ENCODE measurements around the gene ZNF275.
"Not testable (repeated sequence)": the region's sequence is repeated elsewhere in the genome, so short reads cannot be mapped to it uniquely, and the experiment has no call there.

ZNF275 gene

DNA sequence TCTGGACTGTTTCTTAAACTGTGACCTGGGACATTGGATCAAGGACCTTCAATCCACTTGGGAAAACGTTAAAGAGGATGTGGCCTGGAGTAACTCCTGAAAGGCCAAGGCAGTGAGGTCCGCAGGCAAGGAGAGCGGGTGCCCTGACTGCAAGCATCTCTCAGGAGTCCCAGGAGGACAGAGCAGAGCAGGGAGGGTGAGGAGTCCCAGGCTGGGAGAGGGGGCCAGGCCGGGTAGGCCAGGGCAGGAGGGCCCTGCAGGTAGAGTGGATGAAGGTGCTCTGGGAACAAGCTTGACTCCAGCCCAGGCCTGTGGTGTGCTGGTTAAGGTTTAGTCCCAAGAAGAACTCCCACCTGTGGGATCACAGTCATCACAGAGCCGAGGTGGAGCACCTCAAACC, 53.4 kb downstream of the ZNF275 start:
- ATAC-seq (replicated peaks; ENCODE audit: extremely low read depth, poor library complexity, severe bottlenecking) (no peak), DNase-seq (ENCODE audit: low spot score in 2 of 2) (no peak)
- Mint-ChIP-seq H3K4me1 (no peaks in the 10 kb centered on the region), H3K9me3 (no peaks in the 10 kb centered on the region), H3K4me3 (no peak overlapping the region), H3K27me3 (no peaks in the 10 kb centered on the region), H3K36me3 (ENCODE audit: insufficient read depth) (no peaks in the 10 kb centered on the region), H3K27ac (ENCODE audit: low read depth) (no peak overlapping the region)

DNA sequence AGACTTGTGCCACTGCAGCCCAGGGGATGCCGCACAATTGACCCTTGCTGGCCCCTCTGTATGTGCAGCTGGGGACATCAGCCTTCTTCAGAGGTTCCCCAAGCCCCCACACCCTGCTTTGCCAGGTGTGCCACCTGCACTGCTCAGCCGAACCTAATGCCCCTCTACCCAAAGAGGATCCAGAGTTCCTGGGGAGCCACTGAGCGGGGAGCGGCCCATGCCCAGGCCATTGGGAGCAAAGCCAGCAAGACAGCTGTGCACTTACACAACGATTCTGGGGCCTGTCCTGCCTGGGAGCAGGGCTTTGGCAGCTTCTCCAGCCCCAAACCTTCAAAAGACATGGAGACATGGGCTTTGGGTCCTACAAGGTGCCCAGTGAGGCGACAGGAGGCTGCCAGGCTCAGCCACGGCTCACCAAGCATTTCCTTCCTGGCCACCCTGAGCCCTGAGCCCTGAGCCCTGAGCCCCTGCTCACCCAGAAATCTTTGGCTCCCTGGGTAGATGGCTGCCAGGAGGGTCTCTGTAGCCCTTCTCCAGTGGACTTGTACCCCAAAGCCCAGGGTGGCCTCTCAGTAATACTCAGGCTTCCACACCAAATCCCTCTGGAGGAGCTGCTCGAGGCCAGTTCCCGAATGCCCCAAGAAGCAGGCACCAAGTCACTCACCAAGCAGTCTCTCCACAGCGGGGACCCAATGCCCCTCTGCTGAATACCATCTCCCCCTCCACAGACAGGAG, 54.2 kb downstream of the ZNF275 start:
- Mint-ChIP-seq H3K27me3 (no peaks in the 10 kb centered on the region), H3K27ac (ENCODE audit: low read depth) (no peak overlapping the region), H3K4me3 (no peak overlapping the region), H3K4me1 (no peaks in the 10 kb centered on the region), H3K9me3 (no peaks in the 10 kb centered on the region), H3K36me3 (ENCODE audit: insufficient read depth) (peaks cover 1% of the 10 kb centered on the region)
- ATAC-seq (replicated peaks; ENCODE audit: extremely low read depth, poor library complexity, severe bottlenecking) (no peak), DNase-seq (ENCODE audit: low spot score in 2 of 2) (no peak)

DNA sequence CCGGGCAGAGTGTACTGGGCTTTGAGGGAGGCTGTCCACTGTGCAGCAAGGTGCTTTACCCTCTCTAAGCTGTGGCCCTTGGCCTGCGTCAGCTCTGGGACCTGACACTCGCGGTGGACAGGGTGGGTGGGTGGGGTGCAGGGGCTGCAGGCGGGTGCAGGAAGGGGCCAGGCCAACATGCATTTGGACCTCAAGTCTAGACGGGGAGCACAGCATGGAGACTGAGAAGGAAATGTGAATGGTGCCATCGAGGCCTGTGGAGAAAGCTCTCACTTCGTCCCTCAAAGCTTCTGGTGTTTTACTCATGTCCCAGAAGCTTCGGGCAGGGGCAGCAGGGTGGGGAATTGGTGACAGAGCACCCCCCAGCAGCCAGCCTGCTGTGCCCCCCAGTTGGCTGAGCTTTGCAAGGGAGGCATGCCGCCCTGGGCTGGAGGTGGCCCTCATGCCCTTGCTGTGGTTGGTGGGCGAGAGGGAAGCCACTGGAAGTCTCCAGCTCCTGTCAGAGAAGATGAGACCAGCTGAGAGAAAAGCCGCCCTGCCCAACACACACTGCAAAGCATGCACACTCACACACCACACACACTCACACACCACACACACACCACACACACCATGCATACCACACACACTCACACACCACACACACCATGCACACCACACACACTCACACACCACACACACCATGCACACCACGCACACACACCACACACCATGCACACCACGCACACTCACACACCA, 54.9 kb downstream of the ZNF275 start:
- no peak overlapping the region for H3K4me3 Mint-ChIP-seq
- H3K9me3 Mint-ChIP-seq: no peaks in the 10 kb centered on the region
- H3K27ac Mint-ChIP-seq (ENCODE audit: low read depth): no peak overlapping the region
- H3K27me3 Mint-ChIP-seq: no peaks in the 10 kb centered on the region
- no peak for DNase-seq (ENCODE audit: low spot score in 2 of 2)
- peaks cover 2% of the 10 kb centered on the region for H3K36me3 Mint-ChIP-seq (ENCODE audit: insufficient read depth)
- ATAC-seq (replicated peaks; ENCODE audit: extremely low read depth, poor library complexity, severe bottlenecking): no peak
- H3K4me1 Mint-ChIP-seq: no peaks in the 10 kb centered on the region

DNA sequence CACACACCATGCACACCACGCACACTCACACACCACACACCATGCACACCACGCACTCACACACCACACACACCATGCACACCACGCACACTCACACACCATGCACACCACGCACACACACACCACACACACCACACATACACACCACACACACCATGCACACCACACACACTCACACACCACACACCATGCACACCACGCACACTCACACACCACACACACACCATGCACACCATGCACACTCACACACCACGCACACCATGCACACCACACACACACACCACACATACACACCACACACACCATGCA, 55.5 kb downstream of the ZNF275 start:
- H3K4me1 Mint-ChIP-seq; ATAC-seq (replicated peaks; ENCODE audit: extremely low read depth, poor library complexity, severe bottlenecking); DNase-seq (ENCODE audit: low spot score in 2 of 2); H3K4me3 Mint-ChIP-seq; H3K27ac Mint-ChIP-seq (ENCODE audit: low read depth); H3K9me3 Mint-ChIP-seq; H3K27me3 Mint-ChIP-seq; H3K36me3 Mint-ChIP-seq (ENCODE audit: insufficient read depth): not testable (repeated sequence)

DNA sequence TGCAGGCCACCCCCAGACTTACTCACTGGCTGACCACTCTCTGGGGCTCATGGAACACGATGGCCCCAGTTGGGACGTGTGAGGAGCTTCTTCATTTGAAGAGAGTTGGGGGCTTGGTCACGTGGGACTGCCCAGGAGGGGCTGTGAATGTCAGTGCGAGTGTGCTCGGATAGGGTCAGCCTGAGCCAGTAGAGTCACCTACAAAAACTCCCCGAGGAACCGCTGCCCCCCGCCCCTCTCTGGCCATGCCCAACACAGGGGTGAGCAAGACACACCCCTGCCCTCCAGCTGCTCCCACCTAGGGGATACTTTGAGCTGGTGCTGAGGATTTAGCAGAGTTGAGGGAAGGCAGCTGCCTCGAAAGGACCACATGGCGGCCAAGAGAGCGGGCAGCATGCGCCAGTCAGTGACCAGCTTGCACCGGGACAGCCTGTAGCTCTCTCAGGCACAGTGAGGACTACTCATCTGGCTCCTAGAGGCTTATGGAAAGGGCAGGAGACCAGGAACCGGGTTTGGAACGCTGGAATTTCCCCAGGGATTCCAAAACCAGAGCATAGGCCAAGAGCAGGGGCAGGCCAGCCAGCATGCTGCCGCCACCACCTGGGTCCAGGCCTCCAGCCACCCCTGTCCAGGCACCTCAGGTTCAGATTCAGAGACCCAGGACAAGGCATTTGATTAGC, 58.8 kb downstream of the ZNF275 start:
- Mint-ChIP-seq H3K4me3 (no peak overlapping the region), H3K27ac (ENCODE audit: low read depth) (no peak overlapping the region), H3K27me3 (no peaks in the 10 kb centered on the region), H3K4me1 (no peaks in the 10 kb centered on the region), H3K36me3 (ENCODE audit: insufficient read depth) (peaks cover 4% of the 10 kb centered on the region), H3K9me3 (no peaks in the 10 kb centered on the region)
- DNase-seq (ENCODE audit: low spot score in 2 of 2) (no peak), ATAC-seq (replicated peaks; ENCODE audit: extremely low read depth, poor library complexity, severe bottlenecking) (no peak)

DNA sequence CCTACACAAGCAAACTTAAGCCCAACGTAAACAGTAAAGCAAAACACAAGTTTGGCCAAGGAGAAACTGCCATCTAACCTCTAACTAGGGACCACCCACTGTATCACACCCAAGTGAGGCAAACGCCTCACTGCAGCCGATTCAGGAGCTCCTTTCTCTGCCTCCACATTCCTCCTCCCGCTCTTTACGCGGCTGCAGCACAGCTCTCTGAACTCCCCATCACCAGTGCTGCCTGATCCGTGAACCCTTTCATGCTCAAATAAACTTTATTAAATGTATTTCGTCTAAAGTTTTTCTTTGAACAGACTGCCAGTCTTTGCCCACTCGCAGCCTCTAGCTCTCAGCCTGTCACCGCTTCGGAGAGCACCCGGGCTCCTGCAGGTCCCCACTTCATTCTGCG, 60.7 kb downstream of the ZNF275 start:
- Mint-ChIP-seq H3K9me3 (no peaks in the 10 kb centered on the region), H3K27me3 (no peaks in the 10 kb centered on the region), H3K36me3 (ENCODE audit: insufficient read depth) (peaks cover 4% of the 10 kb centered on the region), H3K4me1 (no peaks in the 10 kb centered on the region), H3K4me3 (no peak overlapping the region), H3K27ac (ENCODE audit: low read depth) (no peak overlapping the region)
- DNase-seq (ENCODE audit: low spot score in 2 of 2) (no peak), ATAC-seq (replicated peaks; ENCODE audit: extremely low read depth, poor library complexity, severe bottlenecking) (no peak)

DNA sequence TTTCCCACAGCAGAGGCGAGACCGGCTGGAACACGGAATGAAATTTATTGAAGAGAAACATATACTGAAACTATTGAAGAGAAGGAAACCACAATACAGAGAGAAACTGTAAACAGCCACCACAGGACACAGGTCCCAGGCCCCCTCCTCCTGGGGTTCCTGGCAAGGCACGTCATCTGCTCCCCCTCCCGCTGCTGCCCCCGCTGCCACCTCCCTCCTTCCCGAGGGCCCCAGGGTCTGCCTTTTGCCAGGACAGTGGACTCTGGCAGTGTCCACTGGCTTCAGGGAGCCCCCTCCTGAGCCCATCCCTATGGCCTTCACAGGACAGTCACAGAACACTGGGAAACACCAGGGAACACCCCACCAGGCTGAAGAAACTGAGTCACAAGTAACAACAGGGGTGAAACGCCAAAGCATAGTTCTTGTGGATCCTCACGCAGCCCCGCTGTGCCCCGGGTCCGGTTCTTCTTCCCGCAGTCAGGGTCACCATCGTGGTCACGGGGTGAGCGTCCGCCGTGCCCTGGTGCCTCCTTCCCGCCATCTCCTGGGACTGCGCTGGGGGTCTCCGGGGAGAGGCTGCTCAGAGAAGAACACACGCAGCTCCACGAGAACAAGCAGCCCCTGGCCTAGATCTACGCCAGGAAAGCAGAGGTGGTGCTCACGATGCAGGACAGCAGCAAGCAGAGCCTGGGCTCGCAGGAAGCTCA, 61.8 kb downstream of the ZNF275 start:
- Mint-ChIP-seq H3K36me3 (ENCODE audit: insufficient read depth) (peaks cover 6% of the 10 kb centered on the region), H3K27ac (ENCODE audit: low read depth) (no peak overlapping the region), H3K27me3 (no peaks in the 10 kb centered on the region), H3K4me3 (no peak overlapping the region), H3K4me1 (no peaks in the 10 kb centered on the region), H3K9me3 (no peaks in the 10 kb centered on the region)
- ATAC-seq (replicated peaks; ENCODE audit: extremely low read depth, poor library complexity, severe bottlenecking) (no peak), DNase-seq (ENCODE audit: low spot score in 2 of 2) (no peak)

DNA sequence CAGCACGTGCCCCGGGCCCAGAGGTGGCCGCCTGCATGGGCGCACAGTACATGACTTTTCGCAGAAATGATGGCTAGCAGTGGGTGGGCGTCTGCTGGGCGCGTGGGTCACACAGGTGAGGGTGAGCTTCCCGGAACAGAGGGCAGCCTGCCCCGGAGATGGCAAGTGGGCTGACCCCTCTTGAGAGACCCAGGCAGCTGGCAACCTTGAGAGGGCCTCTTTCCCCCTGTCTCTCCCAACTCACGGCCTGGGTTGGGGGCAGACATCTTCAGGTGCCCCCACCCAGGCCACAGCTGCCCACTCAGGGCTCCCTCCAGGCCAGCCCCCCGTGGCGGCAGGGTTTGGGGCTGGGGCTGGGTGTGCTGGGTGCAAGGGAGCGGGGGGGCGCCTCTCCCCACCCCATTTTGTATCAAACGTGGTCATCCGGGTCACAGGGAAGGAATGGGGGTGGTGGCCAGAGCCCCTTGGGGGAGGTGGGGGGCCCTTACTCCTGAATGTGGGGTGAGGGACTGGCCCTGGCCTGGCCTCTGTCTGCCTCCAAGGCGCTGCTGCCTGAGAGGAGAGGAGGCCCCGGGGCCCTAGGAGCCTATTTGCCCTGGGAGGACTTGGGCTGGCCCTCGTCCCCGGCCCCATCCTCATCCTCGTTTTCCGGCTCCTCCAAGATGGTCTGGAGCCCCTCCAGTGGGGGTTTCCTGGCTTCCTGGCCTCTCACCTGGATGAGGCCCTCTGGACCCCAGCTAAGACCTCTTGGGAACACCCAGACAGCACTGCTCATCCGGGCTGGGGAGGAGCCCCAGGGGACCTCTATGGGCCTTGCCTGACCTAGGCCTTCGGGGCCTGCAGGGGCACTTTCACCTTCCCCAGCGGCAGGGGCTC, 62.6 kb downstream of the ZNF275 start:
- no peaks in the 10 kb centered on the region for H3K9me3 Mint-ChIP-seq

DNA sequence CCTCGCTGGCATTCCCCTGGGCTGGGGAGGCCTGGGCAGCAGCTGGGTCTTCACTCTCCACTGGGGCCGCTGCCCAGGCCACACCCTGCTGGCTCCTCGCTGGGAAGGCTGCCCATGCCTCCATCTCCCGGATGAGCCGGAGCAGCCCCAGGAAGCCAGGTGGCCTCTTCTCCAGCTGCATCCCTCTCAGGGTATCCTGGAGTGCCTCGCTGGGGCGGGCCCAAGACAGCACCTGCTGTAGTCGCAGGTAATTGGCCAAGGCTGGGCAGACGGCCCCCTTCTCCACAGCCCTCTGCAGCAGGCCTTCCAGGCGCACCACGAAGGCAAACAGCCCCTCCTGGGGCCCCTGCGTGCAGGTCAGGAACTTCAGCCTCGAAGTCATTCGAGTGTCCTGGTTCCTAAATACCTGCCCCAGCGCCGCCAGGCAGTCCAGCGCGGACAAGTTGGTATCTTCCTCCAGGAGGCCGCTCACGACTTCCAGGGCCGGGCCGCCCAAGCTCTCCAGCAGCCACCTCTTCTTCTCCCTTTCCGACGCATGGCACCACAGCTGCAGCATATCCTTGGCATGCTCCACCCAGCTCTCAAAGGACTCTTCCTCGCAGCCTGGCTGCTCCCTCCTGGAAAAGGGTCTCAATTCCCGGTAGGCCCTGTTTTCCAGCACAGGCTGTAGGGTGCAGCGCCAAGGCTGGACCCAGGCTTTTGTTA, 63.5 kb downstream of the ZNF275 start:
- Mint-ChIP-seq H3K27ac (ENCODE audit: low read depth) (no peak overlapping the region), H3K36me3 (ENCODE audit: insufficient read depth) (peaks cover 8% of the 10 kb centered on the region), H3K9me3 (no peaks in the 10 kb centered on the region), H3K4me1 (no peaks in the 10 kb centered on the region), H3K27me3 (no peaks in the 10 kb centered on the region), H3K4me3 (no peak overlapping the region)
- DNase-seq (ENCODE audit: low spot score in 2 of 2) (no peak), ATAC-seq (replicated peaks; ENCODE audit: extremely low read depth, poor library complexity, severe bottlenecking) (no peak)

More for the DNA sequence above, 62.6 kb downstream of the ZNF275 start:
- Mint-ChIP-seq H3K4me3 (no peak overlapping the region), H3K27ac (ENCODE audit: low read depth) (no peak overlapping the region), H3K4me1 (no peaks in the 10 kb centered on the region), H3K27me3 (no peaks in the 10 kb centered on the region), H3K36me3 (ENCODE audit: insufficient read depth) (peaks cover 7% of the 10 kb centered on the region)
- ATAC-seq (replicated peaks; ENCODE audit: extremely low read depth, poor library complexity, severe bottlenecking) (no peak), DNase-seq (ENCODE audit: low spot score in 2 of 2) (no peak)

DNA sequence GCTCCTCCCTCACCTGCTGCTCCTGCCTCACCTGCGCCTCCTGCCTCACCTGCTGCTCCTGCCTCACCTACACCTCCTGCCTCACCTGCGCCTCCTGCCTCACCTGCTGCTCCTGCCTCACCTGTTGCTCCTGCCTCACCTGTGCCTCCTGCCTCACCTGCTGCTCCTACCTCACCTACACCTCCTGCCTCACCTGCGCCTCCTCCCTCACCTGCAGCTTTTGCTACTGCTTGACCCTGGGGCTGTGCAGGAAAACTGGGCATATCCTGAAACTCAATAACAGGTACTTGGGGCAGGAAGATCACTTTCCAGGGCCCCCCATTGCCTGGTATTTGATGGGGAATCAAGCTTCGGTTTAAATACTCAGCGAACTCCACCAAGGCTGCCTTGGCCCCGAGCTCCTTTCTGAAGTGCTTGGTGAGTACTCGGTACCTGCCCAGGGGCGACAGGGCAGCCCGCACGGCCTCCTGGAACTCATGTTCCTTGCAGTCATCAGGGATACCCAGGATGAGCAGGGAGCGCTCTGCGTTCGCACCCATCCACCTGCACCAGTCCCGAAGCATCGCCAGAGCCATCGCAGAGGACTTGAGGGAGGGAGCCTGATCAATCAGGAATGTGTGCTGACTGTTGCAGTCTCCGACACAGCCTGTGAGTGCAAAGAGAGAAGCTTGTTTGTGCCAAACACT, 64.5 kb downstream of the ZNF275 start:
- ATAC-seq (replicated peaks; ENCODE audit: extremely low read depth, poor library complexity, severe bottlenecking): no peak
- H3K9me3 Mint-ChIP-seq: no peaks in the 10 kb centered on the region

More for the DNA sequence above, 64.5 kb downstream of the ZNF275 start:
- Mint-ChIP-seq H3K36me3 (ENCODE audit: insufficient read depth) (peaks cover 6% of the 10 kb centered on the region), H3K4me1 (no peaks in the 10 kb centered on the region), H3K27me3 (no peaks in the 10 kb centered on the region), H3K4me3 (no peak overlapping the region), H3K27ac (ENCODE audit: low read depth) (no peak overlapping the region)
- DNase-seq (ENCODE audit: low spot score in 2 of 2): no peak
